ENCODE data around the gene PIK3CD.

PIK3CD gene

GRCh38 chr1:9634582-9634981 lies 16.9 kb upstream of the PIK3CD start:
- Histone ChIP-seq H3K9me3 (ENCODE audit: control insufficient read depth, low read length) (no peaks in the 10 kb centered on the region), H3K27me3 (replicated peaks; ENCODE audit: control insufficient read depth, insufficient read depth, low read length, poor library complexity, severe bottlenecking) (no peaks in the 10 kb centered on the region), H3K4me3 (ENCODE audit: insufficient read depth, low read depth, low read length, poor library complexity, severe bottlenecking) (no peak overlapping the region), H3K27ac (ENCODE audit: insufficient read depth, low read length, poor library complexity, severe bottlenecking) (no peak overlapping the region), H3K4me1 (ENCODE audit: control insufficient read depth, insufficient read depth, low read length, poor library complexity, severe bottlenecking) (peaks cover 4% of the 10 kb centered on the region), H3K36me3 (ENCODE audit: control insufficient read depth, insufficient read depth, low read length) (peaks cover 3% of the 10 kb centered on the region)
- DNase-seq, result no peak

GRCh38 chr1:9639227-9639626 lies 12.3 kb upstream of the PIK3CD start:
- Histone ChIP-seq H3K4me1 (ENCODE audit: control insufficient read depth, insufficient read depth, low read length, poor library complexity, severe bottlenecking) (peaks cover 19% of the 10 kb centered on the region), H3K36me3 (ENCODE audit: control insufficient read depth, insufficient read depth, low read length) (peaks cover 13% of the 10 kb centered on the region), H3K27ac (ENCODE audit: insufficient read depth, low read length, poor library complexity, severe bottlenecking) (no peak overlapping the region), H3K4me3 (ENCODE audit: insufficient read depth, low read depth, low read length, poor library complexity, severe bottlenecking) (no peak overlapping the region), H3K9me3 (ENCODE audit: control insufficient read depth, low read length) (no peaks in the 10 kb centered on the region), H3K27me3 (replicated peaks; ENCODE audit: control insufficient read depth, insufficient read depth, low read length, poor library complexity, severe bottlenecking) (no peaks in the 10 kb centered on the region)
- DNase-seq, result no peak

GRCh38 chr1:9643351-9644256 lies 7.9 kb upstream of the PIK3CD start:
- H3K27me3 ChIP-seq (replicated peaks; ENCODE audit: control insufficient read depth, insufficient read depth, low read length, poor library complexity, severe bottlenecking), result no peaks in the 10 kb centered on the region
- DNase-seq, result no peak
- peaks cover 10% of the 10 kb centered on the region for H3K36me3 ChIP-seq (ENCODE audit: control insufficient read depth, insufficient read depth, low read length)
- no peaks in the 10 kb centered on the region for H3K9me3 ChIP-seq (ENCODE audit: control insufficient read depth, low read length)
- H3K4me3 ChIP-seq (ENCODE audit: insufficient read depth, low read depth, low read length, poor library complexity, severe bottlenecking), result no peak overlapping the region
- H3K4me1 ChIP-seq (ENCODE audit: control insufficient read depth, insufficient read depth, low read length, poor library complexity, severe bottlenecking), result peaks cover 19% of the 10 kb centered on the region
- H3K27ac ChIP-seq (ENCODE audit: insufficient read depth, low read length, poor library complexity, severe bottlenecking), result no peak overlapping the region

GRCh38 chr1:9646037-9646436 lies 5.5 kb upstream of the PIK3CD start:
- Histone ChIP-seq H3K4me3 (ENCODE audit: insufficient read depth, low read depth, low read length, poor library complexity, severe bottlenecking) (no peak overlapping the region), H3K27me3 (replicated peaks; ENCODE audit: control insufficient read depth, insufficient read depth, low read length, poor library complexity, severe bottlenecking) (no peaks in the 10 kb centered on the region), H3K36me3 (ENCODE audit: control insufficient read depth, insufficient read depth, low read length) (peaks cover 8% of the 10 kb centered on the region), H3K27ac (ENCODE audit: insufficient read depth, low read length, poor library complexity, severe bottlenecking) (no peak overlapping the region), H3K9me3 (ENCODE audit: control insufficient read depth, low read length) (no peaks in the 10 kb centered on the region), H3K4me1 (ENCODE audit: control insufficient read depth, insufficient read depth, low read length, poor library complexity, severe bottlenecking) (peaks cover 21% of the 10 kb centered on the region)
- no peak for DNase-seq

GRCh38 chr1:9648171-9648570 lies 3.4 kb upstream of the PIK3CD start:
- no peaks in the 10 kb centered on the region for H3K36me3 ChIP-seq (ENCODE audit: control insufficient read depth, insufficient read depth, low read length)
- H3K4me1 ChIP-seq (ENCODE audit: control insufficient read depth, insufficient read depth, low read length, poor library complexity, severe bottlenecking), result peaks cover 17% of the 10 kb centered on the region
- no peaks in the 10 kb centered on the region for H3K9me3 ChIP-seq (ENCODE audit: control insufficient read depth, low read length)
- no peak for DNase-seq
- H3K27ac ChIP-seq (ENCODE audit: insufficient read depth, low read length, poor library complexity, severe bottlenecking), result no peak overlapping the region
- H3K27me3 ChIP-seq (replicated peaks; ENCODE audit: control insufficient read depth, insufficient read depth, low read length, poor library complexity, severe bottlenecking), result no peaks in the 10 kb centered on the region
- no peak overlapping the region for H3K4me3 ChIP-seq (ENCODE audit: insufficient read depth, low read depth, low read length, poor library complexity, severe bottlenecking)

- peaks cover 22% of the 10 kb centered on the region for H3K4me1 ChIP-seq (ENCODE audit: control insufficient read depth, insufficient read depth, low read length, poor library complexity, severe bottlenecking)
- no peaks in the 10 kb centered on the region for H3K27me3 ChIP-seq (replicated peaks; ENCODE audit: control insufficient read depth, insufficient read depth, low read length, poor library complexity, severe bottlenecking)
- H3K4me3 ChIP-seq (ENCODE audit: insufficient read depth, low read depth, low read length, poor library complexity, severe bottlenecking), result no peak overlapping the region
- H3K36me3 ChIP-seq (ENCODE audit: control insufficient read depth, insufficient read depth, low read length), result no peaks in the 10 kb centered on the region
- no peak overlapping the region for H3K27ac ChIP-seq (ENCODE audit: insufficient read depth, low read length, poor library complexity, severe bottlenecking)
- H3K9me3 ChIP-seq (ENCODE audit: control insufficient read depth, low read length), result no peaks in the 10 kb centered on the region
- DNase-seq, result no peak
These were observed 1.8 kb upstream of the PIK3CD start for GRCh38 chr1:9649769-9650168.

- no peaks in the 10 kb centered on the region for H3K27me3 ChIP-seq (replicated peaks; ENCODE audit: control insufficient read depth, insufficient read depth, low read length, poor library complexity, severe bottlenecking)
- no peak for DNase-seq
- H3K36me3 ChIP-seq (ENCODE audit: control insufficient read depth, insufficient read depth, low read length), result no peaks in the 10 kb centered on the region
- peaks cover 31% of the 10 kb centered on the region for H3K4me1 ChIP-seq (ENCODE audit: control insufficient read depth, insufficient read depth, low read length, poor library complexity, severe bottlenecking)
- H3K27ac ChIP-seq (ENCODE audit: insufficient read depth, low read length, poor library complexity, severe bottlenecking), result peak overlapping the region; percentile 80
- H3K4me3 ChIP-seq (ENCODE audit: insufficient read depth, low read depth, low read length, poor library complexity, severe bottlenecking), result peak overlapping the region; percentile 81
- no peaks in the 10 kb centered on the region for H3K9me3 ChIP-seq (ENCODE audit: control insufficient read depth, low read length)
These were observed 339 bp upstream of the PIK3CD start for GRCh38 chr1:9651220-9651564.

GRCh38 chr1:9652379-9653209 lies 1.1 kb downstream of the PIK3CD start:
- peak overlapping the region; percentile 80 for H3K27ac ChIP-seq (ENCODE audit: insufficient read depth, low read length, poor library complexity, severe bottlenecking)
- H3K36me3 ChIP-seq (ENCODE audit: control insufficient read depth, insufficient read depth, low read length), result no peaks in the 10 kb centered on the region
- H3K27me3 ChIP-seq (replicated peaks; ENCODE audit: control insufficient read depth, insufficient read depth, low read length, poor library complexity, severe bottlenecking), result no peaks in the 10 kb centered on the region
- peaks cover 39% of the 10 kb centered on the region for H3K4me1 ChIP-seq (ENCODE audit: control insufficient read depth, insufficient read depth, low read length, poor library complexity, severe bottlenecking)
- H3K4me3 ChIP-seq (ENCODE audit: insufficient read depth, low read depth, low read length, poor library complexity, severe bottlenecking), result peak overlapping the region; percentile 81
- peak; percentile 63 to 72 (median 68) for DNase-seq
- no peaks in the 10 kb centered on the region for H3K9me3 ChIP-seq (ENCODE audit: control insufficient read depth, low read length)

GRCh38 chr1:9653210-9653490 lies 1.6 kb downstream of the PIK3CD start:
- Histone ChIP-seq H3K4me3 (ENCODE audit: insufficient read depth, low read depth, low read length, poor library complexity, severe bottlenecking) (peak overlapping the region; percentile 81), H3K4me1 (ENCODE audit: control insufficient read depth, insufficient read depth, low read length, poor library complexity, severe bottlenecking) (peaks cover 45% of the 10 kb centered on the region), H3K9me3 (ENCODE audit: control insufficient read depth, low read length) (no peaks in the 10 kb centered on the region), H3K36me3 (ENCODE audit: control insufficient read depth, insufficient read depth, low read length) (no peaks in the 10 kb centered on the region), H3K27me3 (replicated peaks; ENCODE audit: control insufficient read depth, insufficient read depth, low read length, poor library complexity, severe bottlenecking) (no peaks in the 10 kb centered on the region), H3K27ac (ENCODE audit: insufficient read depth, low read length, poor library complexity, severe bottlenecking) (peak overlapping the region; percentile 80)
- DNase-seq, result no peak

GRCh38 chr1:9653491-9654050 lies 2.0 kb downstream of the PIK3CD start:
- Histone ChIP-seq H3K27me3 (replicated peaks; ENCODE audit: control insufficient read depth, insufficient read depth, low read length, poor library complexity, severe bottlenecking) (no peaks in the 10 kb centered on the region), H3K36me3 (ENCODE audit: control insufficient read depth, insufficient read depth, low read length) (no peaks in the 10 kb centered on the region), H3K9me3 (ENCODE audit: control insufficient read depth, low read length) (no peaks in the 10 kb centered on the region), H3K4me3 (ENCODE audit: insufficient read depth, low read depth, low read length, poor library complexity, severe bottlenecking) (peak overlapping the region; percentile 81), H3K4me1 (ENCODE audit: control insufficient read depth, insufficient read depth, low read length, poor library complexity, severe bottlenecking) (peaks cover 47% of the 10 kb centered on the region), H3K27ac (ENCODE audit: insufficient read depth, low read length, poor library complexity, severe bottlenecking) (peak overlapping the region; percentile 80)
- DNase-seq, result peak in 1 of 3 donors; percentile 6
